HepG2 (cell line): Measurements from ENCODE around the gene PLGRKT. TPM values are rescaled to one million over a fixed set of nuclear protein-coding genes. Genes with fewer than 3 reads are reported as not detected.

Experiments
- ATF3 ChIP-seq: sonication (generic); formaldehyde crosslinking; IDR thresholded peaks from 2 replicates; pipeline ENCODE4 v1.4.0; 2020; ENCODE audit warnings: missing genetic modification reagents
- DRAP1 ChIP-seq: IDR thresholded peaks from 2 replicates; pipeline ENCODE4 v1.6.1; 2016; ENCODE audit warnings: missing genetic modification reagents, missing compliant biosample characterization
- HMGXB3 ChIP-seq: sonication (generic); formaldehyde crosslinking; IDR thresholded peaks from 2 replicates; pipeline ENCODE4 v1.4.0; 2020; ENCODE audit warnings: missing genetic modification reagents, borderline replicate concordance
- HNF4A ChIP-seq: sonication (generic); formaldehyde crosslinking; IDR thresholded peaks from 2 replicates; pipeline ENCODE4 v1.4.0; 2020; ENCODE audit warnings: missing genetic modification reagents
- MED13 ChIP-seq: sonication (generic); formaldehyde crosslinking; IDR thresholded peaks from 2 replicates; pipeline ENCODE4 v1.5.0; 2020; ENCODE audit warnings: missing genetic modification reagents
- MIER3 ChIP-seq: IDR thresholded peaks from 2 replicates; pipeline ENCODE4 v1.6.1; 2016; ENCODE audit warnings: missing compliant biosample characterization, borderline replicate concordance
- MTA3 ChIP-seq: sonication (generic); formaldehyde crosslinking; IDR thresholded peaks from 2 replicates; pipeline ENCODE4 v1.4.0; 2020; ENCODE audit warnings: missing genetic modification reagents
- STAG1 ChIP-seq: sonication (generic); formaldehyde crosslinking; IDR thresholded peaks from 2 replicates; pipeline ENCODE4 v1.4.0; 2020; ENCODE audit warnings: missing genetic modification reagents
- TSC22D2 ChIP-seq: sonication (generic); formaldehyde crosslinking; IDR thresholded peaks from 2 replicates; pipeline ENCODE4 v1.5.1; 2020; ENCODE audit warnings: missing genetic modification reagents, mild to moderate bottlenecking, borderline replicate concordance
- USF2 ChIP-seq, 2 experiments: sonication (generic) in 1 of 2; formaldehyde crosslinking in 1 of 2; IDR thresholded peaks; 2 replicates each; pipeline versions ENCODE4 v1.5.1 to v1.6.1; 2011 to 2020; ENCODE audit warnings: borderline replicate concordance in 1 of 2, low read depth in 1 of 2, low read length in 1 of 2, mild to moderate bottlenecking in 1 of 2, missing genetic modification reagents in 1 of 2, moderate library complexity in 1 of 2
- ZFY ChIP-seq: sonication (generic); formaldehyde crosslinking; IDR thresholded peaks from 2 replicates; pipeline ENCODE4 v1.4.0; 2020; ENCODE audit warnings: missing genetic modification reagents
- ZIK1 ChIP-seq: sonication (generic); formaldehyde crosslinking; IDR thresholded peaks from 2 replicates; pipeline ENCODE4 v1.5.0; 2020; ENCODE audit warnings: mild to moderate bottlenecking, low read depth, missing genetic modification reagents, borderline replicate concordance
- ZNF274 ChIP-seq: sonication (generic); formaldehyde crosslinking; IDR thresholded peaks from 2 replicates; pipeline ENCODE4 v1.5.1; 2020; ENCODE audit warnings: mild to moderate bottlenecking, missing genetic modification reagents
- ZNF329 ChIP-seq: sonication (generic); formaldehyde crosslinking; IDR thresholded peaks from 2 replicates; pipeline ENCODE4 v1.9.0; 2021; ENCODE audit warnings: low read depth, mild to moderate bottlenecking, missing genetic modification reagents
- ZNF430 ChIP-seq: sonication (generic); formaldehyde crosslinking; IDR thresholded peaks from 2 replicates; pipeline ENCODE4 v1.9.0; 2021; ENCODE audit warnings: mild to moderate bottlenecking, missing genetic modification reagents
- ZNF460 ChIP-seq: sonication (generic); formaldehyde crosslinking; IDR thresholded peaks from 2 replicates; pipeline ENCODE4 v1.5.1; 2020; ENCODE audit warnings: missing genetic modification reagents, mild to moderate bottlenecking, borderline replicate concordance
- ZNF549 ChIP-seq: sonication (generic); formaldehyde crosslinking; IDR thresholded peaks from 2 replicates; pipeline ENCODE4 v1.5.0; 2020; ENCODE audit warnings: missing genetic modification reagents
- ZNF597 ChIP-seq: sonication (generic); formaldehyde crosslinking; IDR thresholded peaks from 2 replicates; pipeline ENCODE4 v1.5.0; 2020; ENCODE audit warnings: missing genetic modification reagents
- ZNF75D ChIP-seq: sonication (generic); formaldehyde crosslinking; IDR thresholded peaks from 2 replicates; pipeline ENCODE4 v1.8.1; 2023; ENCODE audit warnings: missing genetic modification reagents, mild to moderate bottlenecking, borderline replicate concordance
- polyA plus RNA-seq, 8 experiments: library from polyadenylated mRNA; depleted of rRNA in 3 of 8; stranded (reverse) in 7 of 8; unstranded in 1 of 8; fragments of >200 nt; fragmentation: Illumina TruSeq in 4 of 8; extraction: Trizol in 4 of 8; gene quantifications; 2 replicates each; pipeline versions ENCODE4 v1.2.1 to v1.2.3, GENCODE V29; 2011 to 2016; ENCODE audit warnings: low read depth in 4 of 8, missing spikeins in 1 of 8, mixed read lengths in 1 of 8; ENCODE audit not compliant: insufficient read depth in 1 of 8
- total RNA-seq, 5 experiments: library from RNA; depleted of rRNA; stranded (reverse); fragments of >200 nt; fragmentation: Illumina TruSeq; extraction: Trizol; gene quantifications; 2 replicates each; pipeline ENCODE4 v1.2.3, GENCODE V29; 2016; ENCODE audit warnings: low read depth in 1 of 5

Gene PLGRKT
- total and polyA plus RNA-seq, 2 of the 13 experiments (the other 11 are each of a cell fraction or from before 2014, with no cell fraction given) = 5.0 to 15.8 TPM

GRCh38 chr9:5437254-5438216 is at the start of gene PLGRKT (continued):
- TF ChIP-seq USF2 (IDR thresholded peaks at IDR 0.05; ENCODE audit: low read depth, low read length) (no peak), USF2 (CRISPR knock-in tag; IDR thresholded peaks at IDR 0.05; ENCODE audit: borderline replicate concordance) (no peak; the same call in 1 of the 2 replicates), ZNF274 (CRISPR knock-in tag) (peak; percentile 65), MED13 (CRISPR knock-in tag) (peak; percentile 57; the same call in 1 of the 2 replicates), HNF4A (peak; percentile 45), ZNF597 (CRISPR knock-in tag) (no peak), ZNF430 (CRISPR knock-in tag) (peak; percentile 73; the same call in 1 of the 2 replicates), DRAP1 (CRISPR knock-in tag) (peak; percentile 87), MIER3 (no peak; the same call in 1 of the 2 replicates), ZNF549 (CRISPR knock-in tag) (0 out of 2 replicates have a peak, but pooled peaks have one; percentile 47), ZNF75D (CRISPR knock-in tag) (no peak), HMGXB3 (CRISPR knock-in tag) (peak; percentile 52; the same call in 1 of the 2 replicates), ZNF460 (CRISPR knock-in tag) (peak; percentile 17; the same call in 1 of the 2 replicates), TSC22D2 (CRISPR knock-in tag) (no peak), ATF3 (CRISPR knock-in tag) (peak; percentile 53; the same call in 1 of the 2 replicates), ZIK1 (CRISPR knock-in tag) (no peak), STAG1 (CRISPR knock-in tag) (peak; percentile 19; the same call in 1 of the 2 replicates), MTA3 (no peak), ZFY (CRISPR knock-in tag) (peak; percentile 98), ZNF329 (CRISPR knock-in tag) (0 out of 2 replicates have a peak, but pooled peaks have one; percentile 33)
